HCT116 (cell line): Measurements from ENCODE around the gene LEMD3. TPM values are rescaled to one million over a fixed set of nuclear protein-coding genes. Genes with fewer than 3 reads are reported as not detected.

Experiments
- ATAC-seq: fragments of 200-7000 bp; cut with Tn5 transposase; 2 replicates; pipeline ENCODE4 v1.9.1; 2020; ENCODE audit warnings: mild to moderate bottlenecking, moderate library complexity
- BruUV-seq: library from RNA; stranded (reverse); fragments of 400-500 nt; replicated peaks from 2 replicates; lab custom pipeline; 2021; lab: Mats Ljungman, UMichigan
- CTCF ChIA-PET: fragments of 300-600 bp; sonication (Branson Sonifier 250); formaldehyde crosslinking; loops from one replicate; lab custom pipeline; 2021; ENCODE audit warnings: antibody characterized with exemption; lab: Charles Lee
- POLR2A ChIA-PET: fragments of 300-600, 350-600 bp; sonication (Branson Sonifier 250); formaldehyde crosslinking; loops from one replicate; lab custom pipeline; 2021; ENCODE audit warnings: antibody characterized with exemption; lab: Charles Lee
- RAD21 ChIA-PET, 2 experiments: fragments of 300-600 bp; sonication (Branson Sonifier 250); formaldehyde crosslinking; loops; one replicate each; lab custom pipeline; 2023; ENCODE audit warnings: low total read pairs in 2 of 2; ENCODE audit not compliant: uncharacterized antibody in 2 of 2, unreplicated experiment in 2 of 2, low non-redundant PET in 1 of 2; lab: Charles Lee
- DNase-seq: peaks from one replicate; pipeline ENCODE4 v3.0.0-alpha.2; 2010; ENCODE audit warnings: low read depth, low spot score
- H2AFZ ChIP-seq: fragments of 200-600 bp; shearing (Covaris generic), sonication (generic); 2 replicates; pipeline ENCODE4 v1.6.1; 2017; ENCODE audit warnings: low read depth, mixed run types, mixed read lengths, antibody characterized with exemption, low read length; ENCODE audit not compliant: poor library complexity, severe bottlenecking
- H3K27ac ChIP-seq: 2 replicates; pipeline ENCODE4 v1.5.1; 2012; ENCODE audit warnings: low read depth, low read length
- H3K27me3 ChIP-seq: fragments of 200-600 bp; sonication (generic); 2 replicates; pipeline ENCODE4 v1.6.1; 2016; ENCODE audit warnings: mixed run types, low read length, mixed read lengths; ENCODE audit not compliant: insufficient read depth
- H3K36me3 ChIP-seq, 2 experiments: fragments of 200-500 bp in 1 of 2; fragments of 200-600 bp in 1 of 2; sonication (Bioruptor generic) in 1 of 2; sonication (generic) in 1 of 2; 2 replicates each; pipeline versions ENCODE4 v1.5.1 to v1.6.1; 2014 to 2016; ENCODE audit warnings: low read length in 2 of 2, inconsistent platforms in 1 of 2, mixed read lengths in 1 of 2, mixed run types in 1 of 2; ENCODE audit not compliant: insufficient read depth in 2 of 2, control insufficient read depth in 1 of 2
- H3K4me1 ChIP-seq, 2 experiments: fragments of 200-600 bp in 1 of 2; sonication (generic) in 1 of 2; 2 replicates each; pipeline versions ENCODE4 v1.5.1 to v1.6.1; 2012 to 2017; ENCODE audit warnings: low read length in 2 of 2, inconsistent platforms in 1 of 2, mild to moderate bottlenecking in 1 of 2, mixed read lengths in 1 of 2, mixed run types in 1 of 2, moderate library complexity in 1 of 2; ENCODE audit not compliant: insufficient read depth in 2 of 2, control insufficient read depth in 1 of 2
- H3K4me2 ChIP-seq: fragments of 200-600 bp; sonication (generic); 2 replicates; pipeline ENCODE4 v1.6.1; 2017; ENCODE audit warnings: mixed run types, low read length, mixed read lengths
- H3K4me3 ChIP-seq, 2 experiments: fragments of 200-600 bp in 1 of 2; sonication (generic) in 1 of 2; replicated peaks in 1 of 2; 2 replicates each; pipeline ENCODE4 v1.5.1; 2011 to 2016; ENCODE audit warnings: low read length in 2 of 2, control low read depth in 1 of 2, low read depth in 1 of 2, mild to moderate bottlenecking in 1 of 2, mixed read lengths in 1 of 2, mixed run types in 1 of 2
- H3K79me2 ChIP-seq: fragments of 200-600 bp; sonication (generic); 2 replicates; pipeline ENCODE4 v1.6.1; 2017; ENCODE audit warnings: mild to moderate bottlenecking, mixed run types, low read length, moderate library complexity, mixed read lengths; ENCODE audit not compliant: insufficient read depth
- H3K9ac ChIP-seq: fragments of 200-600 bp; sonication (generic); 2 replicates; pipeline ENCODE4 v1.6.1; 2016; ENCODE audit warnings: low read length, mixed read lengths
- H3K9me2 ChIP-seq: fragments of 200-600 bp; sonication (generic), shearing (Covaris generic); 2 replicates; pipeline ENCODE4 v1.6.1; 2017; ENCODE audit warnings: mixed run types, mild to moderate bottlenecking, moderate library complexity; ENCODE audit not compliant: insufficient read depth
- H3K9me3 ChIP-seq, 2 experiments: fragments of 200-500 bp in 1 of 2; fragments of 200-600 bp in 1 of 2; sonication (Bioruptor generic) in 1 of 2; sonication (generic) in 1 of 2; 2 replicates each; pipeline ENCODE4 v1.6.1; 2014 to 2017; ENCODE audit warnings: low read length in 2 of 2, mixed read lengths in 2 of 2, inconsistent platforms in 1 of 2, low read depth in 1 of 2, mild to moderate bottlenecking in 1 of 2, mixed run types in 1 of 2, moderate library complexity in 1 of 2; ENCODE audit not compliant: control insufficient read depth in 1 of 2, insufficient read depth in 1 of 2
- H4K20me1 ChIP-seq: fragments of 200-600 bp; sonication (generic), shearing (Covaris generic); 2 replicates; pipeline ENCODE4 v1.6.1; 2017; ENCODE audit warnings: mixed run types, mild to moderate bottlenecking, moderate library complexity; ENCODE audit not compliant: insufficient read depth
- EGR1 ChIP-seq: IDR thresholded peaks from 2 replicates; pipeline ENCODE4 v1.6.1; 2012; ENCODE audit warnings: low read depth
- ELF1 ChIP-seq: IDR thresholded peaks from 2 replicates; pipeline ENCODE4 v1.6.1; 2012; ENCODE audit warnings: low read depth, borderline replicate concordance
- EZH2 ChIP-seq: fragments of 200-600 bp; sonication (generic); IDR thresholded peaks from 2 replicates; pipeline ENCODE4 v1.6.1; 2017; ENCODE audit warnings: antibody characterized with exemption, mixed run types
- JUND ChIP-seq: IDR thresholded peaks from 2 replicates; pipeline ENCODE4 v1.6.1; 2012
- POLR2AphosphoS5 ChIP-seq: IDR thresholded peaks from 2 replicates; pipeline ENCODE4 v1.6.1; 2011; ENCODE audit warnings: mild to moderate bottlenecking, low read depth, low read length, moderate library complexity
- REST ChIP-seq: IDR thresholded peaks from 2 replicates; pipeline ENCODE4 v1.6.1; 2012; ENCODE audit warnings: low read depth
- TCF7L2 ChIP-seq: IDR thresholded peaks from 2 replicates; pipeline ENCODE4 v1.7.0; 2011; ENCODE audit warnings: borderline replicate concordance, inconsistent platforms; ENCODE audit not compliant: insufficient read depth, insufficient read length; ENCODE audit errors: extremely low read depth
- YY1 ChIP-seq: IDR thresholded peaks from 2 replicates; pipeline ENCODE4 v1.6.1; 2011; ENCODE audit warnings: low read length, low read depth, moderate library complexity, mild to moderate bottlenecking; ENCODE audit not compliant: insufficient replicate concordance; ENCODE audit errors: extremely low read depth
- ZFX ChIP-seq: fragments of 450-650 bp; IDR thresholded peaks from 2 replicates; pipeline ENCODE4 v1.6.1; 2017
- ZNF274 ChIP-seq: fragments of 200-500 bp; sonication (Bioruptor generic); IDR thresholded peaks from 2 replicates; pipeline ENCODE4 v1.6.1; 2014; ENCODE audit warnings: mild to moderate bottlenecking, low read depth, low read length, inconsistent platforms
- intact Hi-C: fragments of 100-400 bp; cut with micrococcal nuclease; formaldehyde crosslinking; loops from 2 replicates; pipeline ENCODE4 v1.10.0; 2022
- total RNA-seq: library from RNA; stranded (reverse); gene quantifications from one replicate; pipeline ENCODE4 v1.2.1, GENCODE V29; 2021; ENCODE audit not compliant: unreplicated experiment
- TF ChIP-seq, protein P1 (sequence below): IDR thresholded peaks from 2 replicates; pipeline ENCODE4 v1.6.1; 2012

The LEMD3 gene
- total RNA-seq, 1 experiment from 2014 or later, result 28.7 TPM

GRCh38 chr12:65168681-65169319 is 583 bp upstream of the LEMD3 start:
- CTCF ChIA-PET, result interaction anchor here (1.1 to 1.3 kb wide), 3 partner anchors 62 to 367 kb away, joined by 3 to 5 read pairs (median 4); no protein-coding TSS in a partner anchor
- no peak for DNase-seq
- H3K9me2 ChIP-seq, result no peaks in the 10 kb centered on the region
- TF ChIP-seq ZFX, result no peak
- H3K36me3 ChIP-seq, result peaks cover 4 to 7% of the 10 kb centered on the region in 2 experiments; a peak in 2 of 4 replicates
- H3K9ac ChIP-seq, result no peak overlapping the region
- H3K4me1 ChIP-seq, result peaks cover 7 to 15% of the 10 kb centered on the region in 2 experiments
- H4K20me1 ChIP-seq, result peaks cover 3% of the 10 kb centered on the region; the same call in 1 of the 2 replicates
- no peak for ATAC-seq
- POLR2A ChIA-PET, result interaction anchor here (0.6 to 1.3 kb wide), 9 partner anchors 9 to 1124 kb away, joined by 3 to 7 read pairs (median 5); no protein-coding TSS in a partner anchor
- peak overlapping the region; percentile 85 for H3K4me2 ChIP-seq
- RAD21 ChIA-PET, result no interaction called here
- H2AFZ ChIP-seq, result peak overlapping the region; percentile 82
- intact Hi-C loops, result no loop called here
- H3K27me3 ChIP-seq, result no peaks in the 10 kb centered on the region
- H3K9me3 ChIP-seq, result no peaks in the 10 kb centered on the region; a peak in 1 of 4 replicates
- peak overlapping the region; percentile 73 to 84 for H3K4me3 ChIP-seq
- peaks cover 44% of the 10 kb centered on the region for H3K79me2 ChIP-seq
- H3K27ac ChIP-seq, result peak overlapping the region; percentile 80; the same call in 1 of the 2 replicates
- TSS peak; percentile 91 for BruUV-seq

- Histone ChIP-seq H4K20me1 (peaks cover 3% of the 10 kb centered on the region; the same call in 1 of the 2 replicates), H3K27ac (peak overlapping the region; percentile 80)
These were observed 962 bp downstream of the LEMD3 start for GRCh38 chr12:65170209-65170881.

More at GRCh38 chr12:65170209-65170881, 962 bp downstream of the LEMD3 start:
- ChIA-PET POLR2A (no interaction called here), RAD21 (no interaction called here), CTCF (no interaction called here)
- ATAC-seq (peak; percentile 62), DNase-seq (peak; percentile 28)
- Histone ChIP-seq H3K4me3 (peak overlapping the region; percentile 73 to 84), H3K9ac (peak overlapping the region; percentile 88), H2AFZ (no peak overlapping the region), H3K4me2 (peak overlapping the region; percentile 85), H3K79me2 (peaks cover 59% of the 10 kb centered on the region), H3K36me3 (peaks cover 11 to 15% of the 10 kb centered on the region in 2 experiments; a peak in 3 of 4 replicates), H3K9me2 (no peaks in the 10 kb centered on the region), H3K27me3 (no peaks in the 10 kb centered on the region), H3K9me3 (no peaks in the 10 kb centered on the region; a peak in 1 of 4 replicates), H3K4me1 (peaks cover 7 to 15% of the 10 kb centered on the region in 2 experiments)
- TF ChIP-seq ELF1 (no peak), YY1 (no peak), REST (no peak), ZNF274 (no peak), EGR1 (no peak), JUND (no peak), TCF7L2 (no peak), EZH2 (no peak), ZFX (no peak; the same call in 1 of the 2 replicates), POLR2AphosphoS5 (no peak)
- TF ChIP-seq, protein P1, sequence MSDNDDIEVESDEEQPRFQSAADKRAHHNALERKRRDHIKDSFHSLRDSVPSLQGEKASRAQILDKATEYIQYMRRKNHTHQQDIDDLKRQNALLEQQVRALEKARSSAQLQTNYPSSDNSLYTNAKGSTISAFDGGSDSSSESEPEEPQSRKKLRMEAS, result no peak
- no TSS peak for BruUV-seq
- intact Hi-C loops, result no loop called here
